T-helper 1 cell treated with Interleukin-12 subunit alpha and Interleukin-12 subunit beta and Interleukin-4 antibody, amounts not matched to agents 30 μg/mL and 1 μg/mL, for 36 hours (primary cell): ENCODE measurements around the gene KIF26B.

Experiments used
- H3K27ac Mint-ChIP-seq: one replicate; pipeline ENCODE4 v1.8.0; 2021; ENCODE audit warnings: mild to moderate bottlenecking, mixed read lengths
- H3K27me3 Mint-ChIP-seq: one replicate; pipeline ENCODE4 v1.8.0; 2021; ENCODE audit warnings: low read depth, mixed read lengths
- H3K36me3 Mint-ChIP-seq: one replicate; pipeline ENCODE4 v1.8.0; 2021; ENCODE audit warnings: low read depth, mixed read lengths
- H3K4me1 Mint-ChIP-seq: one replicate; pipeline ENCODE4 v1.8.0; 2021; ENCODE audit warnings: low read depth, mixed read lengths
- H3K4me3 Mint-ChIP-seq: one replicate; pipeline ENCODE4 v1.8.0; 2021; ENCODE audit warnings: mild to moderate bottlenecking, moderate library complexity, mixed read lengths
- H3K9me3 Mint-ChIP-seq: one replicate; pipeline ENCODE4 v1.8.0; 2021; ENCODE audit warnings: mixed read lengths

KIF26B gene

DNA sequence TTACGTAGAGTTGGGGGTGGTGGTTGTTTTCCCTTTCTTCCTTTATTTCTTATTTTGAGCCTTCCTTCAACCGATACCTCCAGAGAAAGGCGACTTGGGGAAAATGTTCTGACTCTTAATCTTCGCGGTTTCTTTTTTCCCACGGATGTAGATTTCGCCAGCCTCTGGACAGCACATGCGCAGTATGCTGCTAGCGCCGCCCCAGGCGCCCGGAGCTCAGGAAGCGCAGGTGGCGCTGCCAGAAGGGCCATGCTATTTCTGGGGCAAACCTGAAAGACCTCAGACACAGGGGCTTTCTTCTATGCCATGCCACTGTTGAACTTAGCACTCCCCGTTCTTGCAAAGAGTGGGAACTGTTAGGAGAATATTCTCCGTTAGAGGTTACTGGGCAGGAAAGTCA, 392.1 kb downstream of the KIF26B start:
- no peak overlapping the region for H3K27ac Mint-ChIP-seq
- H3K4me1 Mint-ChIP-seq: no peaks in the 10 kb centered on the region
- no peaks in the 10 kb centered on the region for H3K9me3 Mint-ChIP-seq
- no peak overlapping the region for H3K4me3 Mint-ChIP-seq
- no peaks in the 10 kb centered on the region for H3K36me3 Mint-ChIP-seq
- H3K27me3 Mint-ChIP-seq: no peaks in the 10 kb centered on the region

DNA sequence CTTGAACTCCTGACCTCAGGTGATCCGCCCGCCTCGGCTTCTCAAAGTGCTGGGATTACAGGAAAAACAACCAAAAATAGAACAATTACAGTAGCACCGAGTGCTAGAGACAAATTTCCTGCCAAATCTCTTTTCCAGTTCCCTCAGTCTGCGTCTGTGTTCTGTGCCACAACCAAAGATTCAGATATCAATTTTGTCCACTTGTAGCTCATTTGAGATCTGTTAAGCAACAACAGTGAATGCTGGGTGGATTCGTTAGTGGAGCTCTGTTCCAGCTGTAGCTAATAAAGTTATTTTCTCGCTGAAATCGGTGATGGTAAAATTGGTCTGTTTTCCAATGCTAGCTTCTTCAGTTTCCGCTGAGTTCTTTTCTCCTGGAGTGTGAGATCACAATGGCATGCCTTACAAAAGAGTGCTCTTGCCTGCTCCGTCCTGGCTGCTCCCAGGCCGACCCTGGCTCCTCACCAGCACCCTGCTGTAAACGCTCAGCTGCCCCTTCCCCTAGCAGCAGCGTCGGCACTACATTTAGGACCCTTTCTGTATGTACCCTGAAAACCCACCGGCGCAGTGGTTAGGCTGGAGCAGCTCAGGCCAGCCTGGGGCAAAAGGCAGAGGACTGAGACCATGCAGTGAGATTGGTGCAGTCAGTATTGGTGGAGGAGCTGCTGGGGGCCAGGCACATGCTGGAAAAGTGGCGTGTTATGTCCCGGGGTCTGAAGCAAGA, 395.4 kb downstream of the KIF26B start:
- Mint-ChIP-seq H3K27ac (no peak overlapping the region), H3K9me3 (no peaks in the 10 kb centered on the region), H3K27me3 (no peaks in the 10 kb centered on the region), H3K4me1 (no peaks in the 10 kb centered on the region), H3K36me3 (no peaks in the 10 kb centered on the region), H3K4me3 (no peak overlapping the region)

DNA sequence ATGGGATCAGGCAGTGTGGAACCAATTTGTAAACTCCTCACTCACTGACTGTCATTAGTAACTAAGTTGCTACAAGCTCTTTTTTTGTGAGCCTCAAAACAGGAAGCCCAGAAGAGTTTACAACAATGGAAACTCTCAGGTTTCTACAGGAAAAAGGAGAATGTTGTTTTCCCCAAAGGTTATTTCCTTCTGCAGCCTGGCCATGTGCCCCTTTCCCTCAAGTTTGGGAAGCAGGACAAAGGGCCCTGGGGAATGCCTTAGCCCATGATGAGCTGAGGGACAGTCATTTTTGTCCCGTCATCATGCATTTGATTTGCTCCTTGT, 395.9 kb downstream of the KIF26B start:
- H3K27me3 Mint-ChIP-seq: no peaks in the 10 kb centered on the region
- H3K4me1 Mint-ChIP-seq: no peaks in the 10 kb centered on the region
- no peak overlapping the region for H3K27ac Mint-ChIP-seq
- H3K4me3 Mint-ChIP-seq: no peak overlapping the region
- H3K9me3 Mint-ChIP-seq: no peaks in the 10 kb centered on the region
- H3K36me3 Mint-ChIP-seq: no peaks in the 10 kb centered on the region

DNA sequence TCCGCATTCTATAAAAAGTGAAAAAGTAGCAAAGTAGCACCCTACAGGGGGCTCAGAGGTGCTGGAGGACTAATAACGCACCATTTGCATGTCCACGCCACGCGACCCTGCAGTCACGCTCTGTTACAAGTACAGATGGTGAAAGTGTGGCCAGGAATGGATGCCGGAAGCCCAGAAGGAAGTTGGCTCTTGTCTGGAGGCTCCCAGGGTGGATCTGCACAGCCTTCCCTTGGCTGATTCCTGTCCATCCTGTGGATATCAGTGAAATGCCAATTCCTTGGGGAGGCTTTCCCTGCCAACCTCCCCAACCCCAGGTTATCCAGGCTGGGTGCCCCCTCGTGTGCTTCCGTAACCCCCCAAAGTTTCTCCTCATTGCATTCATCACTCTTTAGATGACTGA, 396.8 kb downstream of the KIF26B start:
- Mint-ChIP-seq H3K27ac (no peak overlapping the region), H3K4me1 (no peaks in the 10 kb centered on the region), H3K9me3 (no peaks in the 10 kb centered on the region), H3K4me3 (no peak overlapping the region), H3K27me3 (no peaks in the 10 kb centered on the region), H3K36me3 (no peaks in the 10 kb centered on the region)

DNA sequence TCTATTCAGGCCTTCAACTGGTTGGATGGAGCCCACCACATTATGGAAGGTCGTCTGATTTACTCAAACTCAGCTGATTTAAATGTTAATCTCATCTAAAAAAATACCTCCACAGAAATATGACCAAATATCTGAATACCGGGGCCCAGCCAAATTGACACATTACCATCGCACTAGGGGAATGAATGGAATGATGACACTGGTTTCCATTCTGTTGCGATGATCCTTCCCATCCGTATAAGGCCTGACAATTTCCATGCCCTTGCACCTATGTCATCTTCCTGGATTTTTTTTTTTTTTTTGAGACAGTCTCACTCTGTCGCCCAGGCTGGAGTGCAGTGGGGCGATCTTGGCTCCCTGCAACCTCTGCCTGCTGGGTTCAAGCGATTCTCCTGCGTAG, 397.5 kb downstream of the KIF26B start:
- no peaks in the 10 kb centered on the region for H3K4me1 Mint-ChIP-seq
- no peaks in the 10 kb centered on the region for H3K9me3 Mint-ChIP-seq
- H3K27me3 Mint-ChIP-seq: no peaks in the 10 kb centered on the region
- no peaks in the 10 kb centered on the region for H3K36me3 Mint-ChIP-seq
- H3K4me3 Mint-ChIP-seq: no peak overlapping the region
- H3K27ac Mint-ChIP-seq: no peak overlapping the region

DNA sequence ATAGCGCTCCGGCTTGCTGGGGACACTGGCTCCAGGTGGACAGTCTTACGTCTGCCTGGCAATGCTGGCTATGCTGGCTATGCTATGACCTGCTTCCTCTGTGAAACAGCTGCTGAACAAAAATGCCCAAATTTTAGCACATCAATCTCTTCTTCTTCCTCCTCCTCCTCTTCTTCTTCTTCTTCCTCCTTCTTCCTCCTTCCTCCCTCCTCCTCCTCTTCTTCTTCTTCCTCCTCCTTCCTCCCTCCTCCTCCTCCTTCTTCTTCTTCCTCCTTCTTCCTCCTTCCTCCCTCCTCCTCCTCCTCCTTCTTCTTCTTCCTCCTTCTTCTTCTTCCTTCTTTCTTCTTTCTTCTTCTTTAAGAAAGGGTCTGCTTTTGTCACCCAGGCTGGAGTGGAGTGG, 401.3 kb downstream of the KIF26B start:
- Mint-ChIP-seq H3K27ac (no peak overlapping the region), H3K36me3 (no peaks in the 10 kb centered on the region), H3K4me3 (no peak overlapping the region), H3K9me3 (no peaks in the 10 kb centered on the region), H3K27me3 (no peaks in the 10 kb centered on the region), H3K4me1 (no peaks in the 10 kb centered on the region)

DNA sequence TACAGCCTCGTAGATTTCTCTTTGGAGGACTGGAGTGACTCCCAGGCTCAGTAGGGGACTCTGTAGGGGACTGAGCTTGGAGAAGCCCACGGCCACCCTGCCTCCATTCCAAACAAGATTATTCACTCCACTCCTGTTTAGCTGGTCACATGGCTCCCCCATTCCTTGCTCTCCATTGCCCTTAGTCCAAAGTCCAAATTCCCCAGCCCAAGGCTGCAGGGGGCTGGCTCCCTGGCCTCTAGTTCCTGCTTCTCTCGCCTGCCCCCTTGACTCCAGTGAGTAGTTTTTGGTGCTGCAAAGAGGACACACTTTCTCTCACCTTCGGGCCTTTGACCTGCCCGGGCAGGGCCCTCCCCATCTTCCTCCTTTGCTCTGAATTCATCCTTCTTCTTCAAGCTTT, 403.3 kb downstream of the KIF26B start:
- H3K9me3 Mint-ChIP-seq: no peaks in the 10 kb centered on the region
- no peaks in the 10 kb centered on the region for H3K36me3 Mint-ChIP-seq
- H3K4me3 Mint-ChIP-seq: no peak overlapping the region
- H3K4me1 Mint-ChIP-seq: no peaks in the 10 kb centered on the region
- H3K27ac Mint-ChIP-seq: no peak overlapping the region
- H3K27me3 Mint-ChIP-seq: no peaks in the 10 kb centered on the region

DNA sequence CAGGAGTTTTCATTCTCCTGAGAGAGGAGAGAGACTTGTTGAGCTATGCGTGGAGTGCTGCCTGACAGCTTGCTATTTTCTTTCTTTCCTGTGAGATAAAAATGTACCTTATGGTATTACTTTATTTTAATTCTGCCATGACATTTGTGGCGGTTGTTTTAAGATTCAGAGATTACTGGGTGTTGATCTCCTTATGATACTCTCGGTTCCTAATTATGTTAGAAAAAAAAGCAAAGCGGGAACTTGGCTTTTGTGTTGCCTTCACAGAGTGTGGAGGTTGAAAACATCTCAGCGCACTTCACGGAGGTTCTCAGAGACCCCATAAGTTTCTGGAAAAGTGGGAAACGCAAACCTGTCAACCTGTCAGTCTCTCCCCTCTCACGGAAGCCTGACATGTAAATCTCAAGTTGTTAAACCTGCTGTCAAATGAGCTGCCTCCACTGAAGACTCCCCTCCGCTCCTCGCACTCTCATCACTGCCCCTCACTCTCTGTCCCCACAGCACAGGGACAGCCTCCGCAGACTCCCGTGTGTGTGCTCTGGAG, 405.6 kb downstream of the KIF26B start:
- Mint-ChIP-seq H3K9me3 (no peaks in the 10 kb centered on the region), H3K27ac (no peak overlapping the region), H3K36me3 (no peaks in the 10 kb centered on the region), H3K27me3 (no peaks in the 10 kb centered on the region), H3K4me1 (no peaks in the 10 kb centered on the region), H3K4me3 (no peak overlapping the region)

DNA sequence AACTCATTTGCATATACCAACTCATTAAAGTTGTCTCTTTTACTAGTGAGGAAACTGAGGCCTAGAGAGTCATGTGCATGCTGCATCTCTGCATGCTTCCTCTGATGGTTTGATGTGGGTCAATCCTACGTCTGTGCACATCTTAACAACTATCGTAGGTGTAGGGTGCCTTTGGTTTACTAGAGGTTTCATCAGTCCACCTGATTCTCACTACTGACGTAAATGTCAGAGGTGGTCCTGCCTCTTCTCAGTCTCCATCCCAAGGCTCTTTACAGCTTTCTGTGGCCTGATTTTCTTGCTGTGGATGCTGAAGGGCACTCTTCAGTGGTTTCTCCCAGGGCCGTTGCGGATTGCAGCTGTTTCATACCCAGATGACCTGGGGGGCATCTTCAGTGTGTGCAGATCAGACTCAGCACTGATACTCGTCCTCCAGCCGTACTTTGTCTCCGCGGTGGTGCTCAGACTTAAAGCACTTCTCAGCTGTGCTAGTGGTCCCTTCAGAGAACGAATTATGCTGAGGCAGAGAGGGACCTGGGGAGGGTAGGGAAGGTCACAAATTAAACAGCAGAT, 407.0 kb downstream of the KIF26B start:
- H3K27me3 Mint-ChIP-seq: no peaks in the 10 kb centered on the region
- H3K36me3 Mint-ChIP-seq: no peaks in the 10 kb centered on the region
- no peaks in the 10 kb centered on the region for H3K4me1 Mint-ChIP-seq
- H3K9me3 Mint-ChIP-seq: no peaks in the 10 kb centered on the region
- no peak overlapping the region for H3K4me3 Mint-ChIP-seq
- H3K27ac Mint-ChIP-seq: no peak overlapping the region

DNA sequence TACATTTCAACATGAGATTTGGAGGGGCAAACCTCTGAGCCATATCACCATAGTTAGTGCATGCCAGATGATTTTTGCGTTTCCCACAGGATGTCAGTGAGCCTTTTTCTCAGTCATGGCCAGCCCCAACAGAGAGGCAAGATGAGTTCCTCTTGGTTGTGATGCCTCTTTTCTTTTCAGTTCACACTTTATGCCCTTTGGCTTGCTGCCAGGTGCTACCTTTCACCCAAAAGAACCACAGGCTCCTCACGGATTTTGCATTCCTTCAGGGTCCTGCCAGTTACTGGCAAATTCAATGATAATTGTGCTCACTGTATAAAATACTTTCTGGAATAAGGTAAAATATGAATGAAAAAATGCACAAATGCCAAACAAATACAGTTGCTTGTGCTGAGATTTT, 411.3 kb downstream of the KIF26B start:
- Mint-ChIP-seq H3K27ac (no peak overlapping the region), H3K4me3 (no peak overlapping the region), H3K36me3 (no peaks in the 10 kb centered on the region), H3K4me1 (no peaks in the 10 kb centered on the region), H3K27me3 (no peaks in the 10 kb centered on the region), H3K9me3 (no peaks in the 10 kb centered on the region)

DNA sequence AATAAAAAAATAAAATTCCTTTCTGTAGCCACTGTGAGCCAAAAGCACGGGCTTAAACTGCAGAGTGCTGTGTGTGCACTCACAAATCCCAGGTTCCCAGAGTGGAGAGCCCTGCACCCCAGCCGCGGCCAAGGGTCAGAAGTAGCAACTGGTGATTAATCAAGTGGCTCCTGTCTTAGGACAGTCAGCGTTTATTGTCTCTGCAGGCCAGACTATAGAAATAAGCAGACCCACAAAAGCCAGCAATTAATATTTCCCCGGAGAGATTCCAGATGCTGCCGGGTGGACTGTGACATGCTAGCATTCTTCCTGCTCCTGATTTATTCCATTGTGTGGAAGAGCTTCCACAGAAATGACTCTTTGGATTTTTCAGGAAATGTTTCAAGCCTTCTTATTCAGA, 412.2 kb downstream of the KIF26B start:
- no peaks in the 10 kb centered on the region for H3K36me3 Mint-ChIP-seq
- H3K4me1 Mint-ChIP-seq: no peaks in the 10 kb centered on the region
- H3K4me3 Mint-ChIP-seq: no peak overlapping the region
- H3K27ac Mint-ChIP-seq: no peak overlapping the region
- no peaks in the 10 kb centered on the region for H3K9me3 Mint-ChIP-seq
- no peaks in the 10 kb centered on the region for H3K27me3 Mint-ChIP-seq

DNA sequence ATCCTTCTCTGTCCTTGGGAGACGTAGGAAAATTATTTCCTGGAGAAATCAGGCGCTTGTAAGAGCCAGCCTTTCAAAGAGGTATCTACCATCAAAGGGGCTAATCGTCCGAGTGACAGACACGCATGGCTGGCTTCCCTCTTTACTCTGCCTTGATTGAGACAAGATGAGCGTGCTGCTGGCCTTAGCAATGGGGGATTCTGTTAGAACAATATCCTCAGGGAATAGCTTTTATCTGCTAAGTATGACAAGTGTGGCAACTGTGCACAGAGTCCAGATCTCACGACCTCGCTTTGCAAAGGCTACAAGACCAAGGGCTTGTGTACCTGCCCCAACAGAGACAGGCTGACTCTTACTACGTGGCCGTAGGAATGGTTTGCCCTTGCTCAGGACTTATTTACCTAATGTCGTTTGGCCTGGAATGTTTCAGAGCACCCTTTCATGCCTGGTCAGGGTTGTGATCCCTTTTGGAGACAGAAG, 417.1 kb downstream of the KIF26B start:
- no peaks in the 10 kb centered on the region for H3K9me3 Mint-ChIP-seq
- H3K27me3 Mint-ChIP-seq: no peaks in the 10 kb centered on the region
- H3K36me3 Mint-ChIP-seq: no peaks in the 10 kb centered on the region
- no peak overlapping the region for H3K4me3 Mint-ChIP-seq
- no peaks in the 10 kb centered on the region for H3K4me1 Mint-ChIP-seq
- H3K27ac Mint-ChIP-seq: no peak overlapping the region

DNA sequence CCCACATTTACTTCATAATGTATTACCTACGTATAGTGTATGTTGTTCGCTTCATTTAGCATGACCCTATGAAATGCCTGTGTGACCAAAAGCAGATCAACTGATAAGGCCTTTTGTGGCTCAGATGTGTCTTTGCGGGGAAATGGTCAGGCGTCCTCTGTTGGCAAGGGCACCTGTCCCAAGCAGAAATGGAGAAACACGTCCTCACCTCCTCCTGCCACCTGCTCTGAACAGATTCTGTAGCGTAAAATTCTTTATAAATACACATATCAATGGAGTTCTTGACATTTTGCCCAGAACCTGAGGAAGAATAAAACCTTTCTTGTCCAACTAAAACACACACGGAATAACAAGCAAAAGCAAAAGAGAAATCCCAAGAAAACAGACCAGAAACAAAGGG, 417.9 kb downstream of the KIF26B start:
- Mint-ChIP-seq H3K27ac (no peak overlapping the region), H3K4me1 (no peaks in the 10 kb centered on the region), H3K4me3 (no peak overlapping the region), H3K9me3 (no peaks in the 10 kb centered on the region), H3K36me3 (no peaks in the 10 kb centered on the region), H3K27me3 (no peaks in the 10 kb centered on the region)

DNA sequence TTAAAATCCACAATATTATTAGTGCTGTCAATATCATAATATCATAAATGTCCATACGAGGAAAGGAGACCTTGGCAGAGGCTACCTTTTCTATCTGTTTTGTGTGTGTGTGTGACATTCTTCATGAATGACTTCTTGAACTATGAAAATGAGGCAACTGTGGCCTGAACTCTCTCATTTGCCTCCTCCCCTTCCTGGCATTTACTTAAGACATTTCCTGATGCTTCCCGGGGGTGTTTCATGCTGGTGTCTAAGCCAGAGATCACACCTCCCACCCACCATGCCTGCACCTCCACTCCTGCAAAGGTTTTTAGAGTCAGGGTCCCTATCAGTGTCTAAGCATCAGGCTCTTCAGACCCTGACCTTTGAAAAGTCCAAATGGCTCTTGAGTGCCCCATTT, 420.9 kb downstream of the KIF26B start:
- Mint-ChIP-seq H3K9me3 (no peaks in the 10 kb centered on the region), H3K27me3 (no peaks in the 10 kb centered on the region), H3K4me1 (no peaks in the 10 kb centered on the region), H3K4me3 (no peak overlapping the region), H3K27ac (no peak overlapping the region), H3K36me3 (no peaks in the 10 kb centered on the region)

DNA sequence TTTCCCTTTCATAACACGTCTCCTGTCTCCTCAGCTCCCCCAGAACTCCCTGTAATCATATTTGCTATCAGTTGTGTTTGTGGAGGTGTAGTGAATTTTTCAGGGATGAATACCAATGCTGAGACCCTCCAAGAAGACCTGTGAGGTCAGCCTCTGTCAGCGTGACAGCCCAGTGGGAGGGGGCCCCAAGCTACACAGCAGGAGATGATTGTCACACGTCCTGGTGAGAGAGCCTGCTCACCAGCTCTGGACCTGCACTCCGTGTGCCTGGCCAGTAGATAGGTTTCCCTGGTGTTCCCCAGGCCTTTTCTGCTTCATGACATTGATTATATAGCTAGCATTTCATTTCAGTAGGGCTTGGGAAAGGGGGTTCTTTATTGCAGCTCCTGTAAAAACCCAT, 421.5 kb downstream of the KIF26B start:
- Mint-ChIP-seq H3K4me3 (no peak overlapping the region), H3K4me1 (no peaks in the 10 kb centered on the region), H3K36me3 (no peaks in the 10 kb centered on the region), H3K9me3 (no peaks in the 10 kb centered on the region), H3K27me3 (no peaks in the 10 kb centered on the region), H3K27ac (no peak overlapping the region)
